Tibial nerve (tissue), 3 donors: ENCODE results near the gene RAB11FIP4.

Experiments used
- POLR2A ChIP-seq, 2 donors: fragments of 450-650 bp; IDR thresholded peaks; one replicate each; pipeline ENCODE4 v1.6.1; 2017; ENCODE audit warnings: antibody characterized with exemption in 2 of 2, mild to moderate bottlenecking in 2 of 2, moderate library complexity in 2 of 2
- TF ChIP-seq, protein P1 (sequence below), 5 experiments: fragments of 200-600 bp in 3 of 5; fragments of 450-650 bp in 2 of 5; sonication (generic) in 3 of 5; IDR thresholded peaks; one replicate each; pipeline ENCODE4 v1.5.1; 2016 to 2019; ENCODE audit warnings: antibody characterized with exemption in 5 of 5, mild to moderate bottlenecking in 3 of 5, moderate library complexity in 2 of 5

GRCh38 chr17:31479524-31479923, 88.0 kb downstream of the RAB11FIP4 start:
- no peak for TF ChIP-seq POLR2A (IDR thresholded peaks at IDR 0.05)
- TF ChIP-seq, protein P1, sequence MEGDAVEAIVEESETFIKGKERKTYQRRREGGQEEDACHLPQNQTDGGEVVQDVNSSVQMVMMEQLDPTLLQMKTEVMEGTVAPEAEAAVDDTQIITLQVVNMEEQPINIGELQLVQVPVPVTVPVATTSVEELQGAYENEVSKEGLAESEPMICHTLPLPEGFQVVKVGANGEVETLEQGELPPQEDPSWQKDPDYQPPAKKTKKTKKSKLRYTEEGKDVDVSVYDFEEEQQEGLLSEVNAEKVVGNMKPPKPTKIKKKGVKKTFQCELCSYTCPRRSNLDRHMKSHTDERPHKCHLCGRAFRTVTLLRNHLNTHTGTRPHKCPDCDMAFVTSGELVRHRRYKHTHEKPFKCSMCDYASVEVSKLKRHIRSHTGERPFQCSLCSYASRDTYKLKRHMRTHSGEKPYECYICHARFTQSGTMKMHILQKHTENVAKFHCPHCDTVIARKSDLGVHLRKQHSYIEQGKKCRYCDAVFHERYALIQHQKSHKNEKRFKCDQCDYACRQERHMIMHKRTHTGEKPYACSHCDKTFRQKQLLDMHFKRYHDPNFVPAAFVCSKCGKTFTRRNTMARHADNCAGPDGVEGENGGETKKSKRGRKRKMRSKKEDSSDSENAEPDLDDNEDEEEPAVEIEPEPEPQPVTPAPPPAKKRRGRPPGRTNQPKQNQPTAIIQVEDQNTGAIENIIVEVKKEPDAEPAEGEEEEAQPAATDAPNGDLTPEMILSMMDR (IDR thresholded peaks at IDR 0.05): no peak
